ENCODE measurements around the gene SCAMP5. TPM values are rescaled to one million over a fixed set of nuclear protein-coding genes. Genes with fewer than 3 reads are reported as not detected.

The SCAMP5 gene
- total RNA-seq, 2 donors from 2014 or later: 3.7 to 11.4 TPM

DNA sequence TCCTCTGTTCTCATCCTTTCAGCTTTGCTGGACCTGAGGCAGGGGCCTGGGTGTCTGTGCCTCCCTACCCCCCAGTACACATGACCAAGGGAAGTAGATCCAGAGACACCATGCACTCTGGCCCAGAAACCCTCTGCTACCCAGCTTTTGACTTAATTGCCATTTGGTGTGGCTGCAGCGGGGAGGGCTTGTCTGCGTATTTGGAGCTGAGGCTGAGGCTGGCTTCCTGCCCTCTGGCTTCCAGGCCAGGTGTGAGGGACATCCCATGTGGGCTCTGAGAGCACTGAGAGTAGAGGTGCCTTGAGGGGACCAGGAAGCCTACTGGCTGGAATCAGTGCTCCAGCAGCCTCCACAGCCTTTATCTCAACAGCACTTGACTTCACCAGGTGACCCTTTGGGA is 54.9 kb downstream of the SCAMP5 start:
- Mint-ChIP-seq H3K27ac (no peak overlapping the region), H3K9me3 (no peaks in the 10 kb centered on the region), H3K36me3 (peaks cover 5% of the 10 kb centered on the region in 2 donors)
- DNase-seq (ENCODE audit: low spot score in 2 of 2) (no peak), ATAC-seq (no peak)

DNA sequence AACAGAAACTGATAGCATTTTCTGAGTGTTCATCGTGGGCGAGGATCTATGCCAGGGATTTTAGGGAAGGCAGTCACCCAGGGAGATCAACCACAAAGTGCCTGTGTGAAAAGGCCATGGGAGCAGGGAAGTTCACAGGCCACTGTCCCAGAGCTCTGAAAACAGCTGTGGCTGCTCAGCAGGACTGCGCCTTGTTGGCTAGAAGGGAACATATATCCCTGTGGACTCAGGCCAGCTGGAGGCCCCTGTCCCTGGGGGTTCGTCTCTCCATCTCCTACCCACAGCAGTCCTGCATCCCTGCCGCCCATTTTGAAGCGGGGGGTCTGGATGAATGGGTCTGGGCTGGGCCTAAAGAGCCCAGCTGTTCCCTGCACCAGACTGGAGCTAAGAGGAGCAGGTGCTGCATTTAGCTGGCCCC is 55.8 kb downstream of the SCAMP5 start:
- no peak for ATAC-seq
- Mint-ChIP-seq H3K36me3 (peaks cover 4 to 5% of the 10 kb centered on the region in 2 donors), H3K27ac (no peak overlapping the region), H3K9me3 (no peaks in the 10 kb centered on the region)
- DNase-seq (ENCODE audit: low spot score in 2 of 2): no peak

- no peaks in the 10 kb centered on the region for H3K9me3 Mint-ChIP-seq
- peaks cover 0 to 5% of the 10 kb centered on the region in 2 donors for H3K36me3 Mint-ChIP-seq
- DNase-seq (ENCODE audit: low spot score in 2 of 2) (no peak), ATAC-seq (no peak)
- H3K27ac Mint-ChIP-seq: no peak overlapping the region
Observed at GRCh38 chr15:75051711-75052110, 56.3 kb downstream of the SCAMP5 start.

GRCh38 chr15:75052972-75053747 is 57.8 kb downstream of the SCAMP5 start:
- Mint-ChIP-seq H3K9me3 (no peaks in the 10 kb centered on the region), H3K27ac (no peak overlapping the region), H3K36me3 (peaks cover 0 to 5% of the 10 kb centered on the region in 2 donors)
- no peak for ATAC-seq
- no peak for DNase-seq (ENCODE audit: low spot score in 2 of 2)

DNA sequence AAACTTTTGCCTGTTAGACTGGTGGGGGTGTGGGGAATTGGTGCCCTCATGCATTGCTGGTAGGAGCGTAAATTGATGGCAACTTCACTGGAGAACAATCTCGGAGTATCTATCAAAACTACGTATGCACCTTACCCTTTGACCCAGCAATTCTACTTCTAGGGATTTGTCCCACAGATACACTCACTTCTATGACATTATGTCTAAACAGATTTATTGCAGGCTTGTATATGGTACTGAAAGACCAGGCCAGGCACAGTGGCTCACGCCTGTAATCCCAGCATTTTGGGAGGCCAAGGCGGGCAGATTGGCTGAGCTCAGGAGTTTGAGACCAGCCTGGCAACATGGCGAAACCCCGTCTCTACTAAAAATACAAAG is 58.4 kb downstream of the SCAMP5 start:
- DNase-seq (ENCODE audit: low spot score in 2 of 2) (no peak), ATAC-seq (no peak)
- Mint-ChIP-seq H3K36me3 (peaks cover 0 to 4% of the 10 kb centered on the region in 2 donors), H3K9me3 (no peaks in the 10 kb centered on the region), H3K27ac (no peak overlapping the region)

DNA sequence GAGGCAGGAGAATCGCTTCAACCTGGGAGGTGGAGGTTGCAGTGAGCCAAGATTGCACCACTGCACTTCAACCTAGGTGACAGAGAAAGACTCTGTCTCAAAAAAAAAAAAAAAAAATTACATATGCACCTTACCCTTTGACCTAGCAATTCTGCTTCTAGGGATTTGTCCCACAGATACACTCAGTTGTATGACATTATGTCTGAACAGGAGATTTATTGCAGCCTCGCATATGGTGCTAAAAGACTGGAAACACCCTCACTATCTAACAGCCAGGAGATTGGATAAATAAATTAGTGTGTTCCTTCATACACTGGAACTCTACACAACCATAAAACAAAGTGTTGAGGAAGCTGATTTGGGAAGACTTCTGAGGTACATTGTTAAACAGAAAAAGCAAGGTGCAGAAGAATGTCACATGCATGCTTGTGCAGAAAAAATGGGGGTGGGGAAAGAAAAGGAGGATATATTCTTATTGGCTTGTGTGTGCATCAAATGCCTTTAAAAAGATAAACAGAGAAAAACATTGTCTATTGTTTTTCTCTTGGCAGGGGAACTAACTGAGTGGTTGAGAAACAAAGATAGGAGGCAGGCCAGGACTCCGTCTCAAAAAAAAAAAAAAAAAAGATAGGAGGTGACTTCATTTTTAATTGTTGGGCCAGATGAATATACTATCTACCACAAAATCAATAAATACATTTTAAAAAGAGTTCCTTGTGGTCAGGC is 59.0 kb downstream of the SCAMP5 start:
- DNase-seq (ENCODE audit: low spot score in 2 of 2) (no peak), ATAC-seq (no peak)
- H3K9me3 Mint-ChIP-seq: no peaks in the 10 kb centered on the region
- H3K27ac Mint-ChIP-seq: no peak overlapping the region
- H3K36me3 Mint-ChIP-seq: no peaks in the 10 kb centered on the region

- ATAC-seq: no peak
- DNase-seq (ENCODE audit: low spot score in 2 of 2): no peak
- no peaks in the 10 kb centered on the region for H3K36me3 Mint-ChIP-seq
- no peak overlapping the region for H3K27ac Mint-ChIP-seq
- no peaks in the 10 kb centered on the region for H3K9me3 Mint-ChIP-seq
Observed at GRCh38 chr15:75056036-75056435, 60.7 kb downstream of the SCAMP5 start.

DNA sequence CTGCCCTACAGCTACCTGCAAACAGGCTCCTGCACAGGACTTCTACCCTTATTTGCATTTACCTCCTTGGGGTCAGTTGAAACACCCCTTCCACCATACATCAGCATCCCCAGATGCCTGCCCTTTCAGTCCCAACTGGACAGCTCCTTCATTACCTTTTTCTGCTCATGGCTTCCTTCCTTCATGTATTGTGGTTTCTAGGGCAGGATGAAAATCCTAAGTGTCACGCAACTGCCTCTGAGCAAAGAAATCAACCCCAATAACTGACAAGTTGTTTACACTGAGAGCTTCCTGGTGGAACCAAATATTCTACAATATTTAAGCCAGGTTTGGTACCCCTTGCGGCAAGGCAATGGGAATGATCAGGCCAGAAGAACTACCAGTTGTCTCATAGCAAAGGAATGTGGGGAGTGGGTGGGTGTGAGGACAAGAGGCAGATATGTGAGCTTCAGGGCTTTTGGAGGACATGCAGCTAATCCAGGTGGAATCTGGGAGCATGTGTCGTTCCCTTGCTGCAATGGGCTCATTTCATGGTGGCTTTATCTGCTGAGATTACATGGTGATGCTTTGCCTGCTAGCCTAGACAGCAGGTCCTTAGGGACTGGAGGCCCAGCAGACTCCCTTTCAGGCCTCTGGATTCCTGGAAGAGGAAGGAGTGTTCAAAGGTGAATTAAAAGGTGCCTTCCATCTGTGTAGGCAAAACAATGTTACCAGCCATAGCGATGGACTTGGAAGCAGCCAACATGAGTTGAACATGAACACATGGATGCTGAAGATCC is 63.0 kb downstream of the SCAMP5 start:
- no peaks in the 10 kb centered on the region for H3K9me3 Mint-ChIP-seq
- H3K36me3 Mint-ChIP-seq: no peaks in the 10 kb centered on the region
- no peak for ATAC-seq
- H3K27ac Mint-ChIP-seq: no peak overlapping the region
- DNase-seq (ENCODE audit: low spot score in 2 of 2): no peak

DNA sequence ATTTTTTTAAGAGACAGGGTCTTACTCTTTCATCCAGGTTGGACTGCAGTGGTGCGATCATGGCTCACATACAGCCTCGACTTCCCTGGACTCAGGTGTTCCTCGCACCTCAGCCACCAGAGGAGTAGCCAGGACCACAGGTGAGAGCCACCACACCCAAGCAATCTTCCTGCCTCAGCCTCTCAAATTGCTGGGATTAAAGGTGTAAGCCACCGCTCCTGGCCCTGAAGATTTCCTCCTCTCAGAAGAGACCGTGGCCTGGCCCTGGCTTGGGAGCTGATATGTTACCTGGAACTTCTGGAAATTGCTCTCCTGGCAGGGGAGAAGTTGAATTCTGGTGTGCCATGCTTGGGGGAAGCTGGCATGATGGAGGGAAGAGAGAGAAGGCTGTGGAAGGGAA is 64.2 kb downstream of the SCAMP5 start:
- no peak for DNase-seq (ENCODE audit: low spot score in 2 of 2)
- no peaks in the 10 kb centered on the region for H3K9me3 Mint-ChIP-seq
- H3K36me3 Mint-ChIP-seq: no peaks in the 10 kb centered on the region
- no peak overlapping the region for H3K27ac Mint-ChIP-seq
- ATAC-seq: no peak

DNA sequence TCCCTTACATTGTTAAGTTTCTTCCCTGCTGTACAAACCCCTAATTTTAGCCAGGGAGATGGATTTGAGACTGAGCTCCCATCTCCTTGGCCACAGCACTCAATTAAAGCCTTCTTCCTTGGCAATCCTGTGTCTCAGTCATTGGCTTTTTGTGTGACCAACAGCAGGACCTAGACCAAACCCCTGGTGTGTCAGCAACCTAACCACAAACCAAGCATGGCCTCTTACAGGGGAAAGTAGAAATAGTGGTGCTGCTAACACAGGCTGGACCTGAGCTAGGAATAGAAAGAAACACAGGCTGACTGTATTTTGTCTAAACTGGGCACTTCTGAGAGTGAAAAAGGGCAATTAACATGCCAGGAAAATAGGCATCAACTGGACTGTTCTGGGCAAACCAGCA is 65.9 kb downstream of the SCAMP5 start:
- no peak for DNase-seq (ENCODE audit: low spot score in 2 of 2)
- peak in 1 of 2 donors; percentile 83 for ATAC-seq

GRCh38 chr15:75062706-75063105 is 67.3 kb downstream of the SCAMP5 start:
- Mint-ChIP-seq H3K27ac (no peak overlapping the region), H3K9me3 (no peaks in the 10 kb centered on the region), H3K36me3 (peaks cover 0 to 12% of the 10 kb centered on the region in 2 donors)
- DNase-seq (ENCODE audit: low spot score in 2 of 2) (no peak), ATAC-seq (no peak)

More for the DNA sequence above, 65.9 kb downstream of the SCAMP5 start:
- peaks cover 0 to 9% of the 10 kb centered on the region in 2 donors for H3K36me3 Mint-ChIP-seq
- no peak overlapping the region for H3K27ac Mint-ChIP-seq
- H3K9me3 Mint-ChIP-seq: no peaks in the 10 kb centered on the region

DNA sequence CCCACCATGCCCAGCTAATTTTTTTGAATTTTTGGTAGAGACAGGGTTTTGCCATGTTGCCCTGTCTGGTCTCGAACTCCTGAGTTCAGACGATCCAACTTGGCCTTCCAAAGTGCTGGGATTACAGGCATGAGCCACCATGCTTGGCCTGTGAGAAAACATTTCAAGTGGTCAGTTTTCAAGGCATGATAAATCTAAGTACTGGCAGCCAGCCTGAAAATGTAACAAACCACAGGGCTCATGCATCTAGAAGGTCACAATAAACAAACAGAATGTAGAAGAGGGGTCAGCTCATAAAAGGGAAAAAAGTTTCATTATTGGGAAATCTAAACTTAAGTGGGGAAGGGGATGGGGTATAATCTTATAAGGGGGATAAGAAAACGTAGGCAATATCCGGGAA is 68.0 kb downstream of the SCAMP5 start:
- DNase-seq (ENCODE audit: low spot score in 2 of 2) (no peak), ATAC-seq (no peak)
- Mint-ChIP-seq H3K36me3 (peaks cover 3 to 12% of the 10 kb centered on the region in 2 donors), H3K9me3 (no peaks in the 10 kb centered on the region), H3K27ac (no peak overlapping the region)

- peaks cover 6 to 12% of the 10 kb centered on the region in 2 donors for H3K36me3 Mint-ChIP-seq
Observed at GRCh38 chr15:75063889-75064288, 68.5 kb downstream of the SCAMP5 start.

GRCh38 chr15:75064846-75065245 is 69.5 kb downstream of the SCAMP5 start:
- no peaks in the 10 kb centered on the region for H3K9me3 Mint-ChIP-seq
- peaks cover 6 to 12% of the 10 kb centered on the region in 2 donors for H3K36me3 Mint-ChIP-seq
- DNase-seq (ENCODE audit: low spot score in 2 of 2): no peak
- H3K27ac Mint-ChIP-seq: no peak overlapping the region
- ATAC-seq: no peak

More at GRCh38 chr15:75063889-75064288, 68.5 kb downstream of the SCAMP5 start:
- no peak for DNase-seq (ENCODE audit: low spot score in 2 of 2)
- ATAC-seq: no peak
- Mint-ChIP-seq H3K9me3 (no peaks in the 10 kb centered on the region), H3K27ac (no peak overlapping the region)

DNA sequence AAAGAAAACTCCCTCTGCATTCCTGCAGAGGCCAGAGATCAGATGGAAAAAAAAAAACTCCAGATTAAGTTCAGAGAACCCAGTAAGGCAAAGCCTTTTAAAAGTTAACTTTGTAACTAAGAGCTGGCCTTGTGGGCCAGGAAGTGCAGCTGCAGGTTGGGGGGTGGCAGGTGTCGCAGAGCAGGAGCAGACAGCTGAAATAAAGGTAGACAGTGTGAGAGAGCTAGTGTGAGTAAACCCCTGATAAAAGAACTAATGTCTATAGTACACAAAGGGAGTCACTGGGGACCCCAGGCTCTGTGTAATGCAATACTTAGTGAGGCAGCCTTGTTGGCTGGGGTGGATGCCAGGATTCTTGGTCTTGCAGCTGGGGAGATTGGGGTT is 70.1 kb downstream of the SCAMP5 start:
- ATAC-seq (no peak), DNase-seq (ENCODE audit: low spot score in 2 of 2) (no peak)
- Mint-ChIP-seq H3K36me3 (peaks cover 6 to 12% of the 10 kb centered on the region in 2 donors), H3K9me3 (no peaks in the 10 kb centered on the region), H3K27ac (no peak overlapping the region)

DNA sequence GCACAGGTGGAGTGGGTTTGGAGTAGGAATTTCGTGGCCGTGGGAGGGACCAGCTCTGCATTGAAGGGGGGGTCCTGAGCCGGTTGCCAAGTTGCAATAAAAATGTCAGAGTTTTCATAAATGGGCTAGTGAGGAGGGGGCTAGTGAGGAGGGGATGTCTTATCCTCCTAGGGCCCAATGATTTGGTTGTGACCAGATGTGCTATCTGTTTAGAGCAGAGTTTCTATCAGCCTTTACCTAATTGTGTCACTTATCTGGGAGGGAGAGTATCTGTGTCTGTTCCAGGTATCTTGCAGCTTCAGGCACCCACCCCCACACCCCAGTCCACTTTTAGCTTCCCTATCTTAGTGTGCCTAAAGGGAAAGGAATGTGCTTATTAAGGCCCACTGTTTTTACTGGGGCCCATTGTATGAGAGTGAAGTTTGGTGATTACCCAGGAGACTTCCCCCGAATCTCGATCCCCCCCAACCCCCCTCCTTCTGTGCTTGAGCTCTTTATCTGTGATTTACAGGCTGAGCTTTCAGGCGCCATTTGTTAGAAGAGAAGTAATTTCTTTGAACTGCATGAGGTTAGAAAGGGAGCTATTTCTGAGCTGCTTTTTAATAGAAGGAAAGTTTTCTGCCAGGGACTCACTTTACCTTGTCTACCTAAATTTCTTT is 70.6 kb downstream of the SCAMP5 start:
- ATAC-seq (no peak), DNase-seq (ENCODE audit: low spot score in 2 of 2) (no peak)
- Mint-ChIP-seq H3K36me3 (peaks cover 6 to 12% of the 10 kb centered on the region in 2 donors), H3K9me3 (no peaks in the 10 kb centered on the region), H3K27ac (no peak overlapping the region)

Measured in activated naive CD4-positive, alpha-beta T cell treated with anti-CD3 and anti-CD28 coated beads, Interleukin-2, amount 50 U/mL, for 72 hours (primary cell).